IMR-90 (cell line): ENCODE measurements around the gene EPB41L5. TPM values are rescaled to one million over a fixed set of nuclear protein-coding genes. Genes with fewer than 3 reads are reported as not detected.

Experiments used
- ATAC-seq: fragments of 200-7000 bp; cut with Tn5 transposase; 2 replicates; pipeline ENCODE4 v1.9.1; 2020; ENCODE audit warnings: low read depth, mild to moderate bottlenecking, moderate library complexity
- BruUV-seq: library from RNA; stranded (reverse); fragments of 400-500 nt; replicated peaks from 2 replicates; lab custom pipeline; 2021; lab: Mats Ljungman, UMichigan
- CTCF ChIA-PET: fragments of 300-600 bp; formaldehyde crosslinking; extraction: SDS; loops from one replicate; lab custom pipeline; 2021; ENCODE audit warnings: antibody characterized with exemption; lab: Yijun Ruan, JAX
- POLR2A ChIA-PET: fragments of 300-600 bp; sonication (Branson Sonifier 250); formaldehyde crosslinking; loops from one replicate; lab custom pipeline; 2022; ENCODE audit warnings: antibody characterized with exemption; ENCODE audit not compliant: unreplicated experiment; lab: Charles Lee
- DNase-seq: peaks from one replicate; pipeline ENCODE4 v3.0.0; 2013
- H2AFZ ChIP-seq: replicated peaks from 2 replicates; pipeline ENCODE3; 2013; ENCODE audit warnings: low read length, mild to moderate bottlenecking; ENCODE audit not compliant: poor library complexity
- H2AK5ac ChIP-seq: 2 replicates; pipeline ENCODE4 v1.6.1; 2013; ENCODE audit warnings: low read depth, low read length, inconsistent platforms
- H2AK9ac ChIP-seq: replicated peaks from 2 replicates; pipeline ENCODE3; 2013; ENCODE audit warnings: mild to moderate bottlenecking, low read depth, low read length, moderate library complexity; ENCODE audit not compliant: poor library complexity
- H2BK120ac ChIP-seq: 2 replicates; pipeline ENCODE4 v1.6.1; 2013; ENCODE audit warnings: low read depth, low read length, inconsistent platforms
- H2BK15ac ChIP-seq: 3 replicates; pipeline ENCODE4 v1.6.1; 2013; ENCODE audit warnings: low read depth, low read length, inconsistent platforms
- H2BK20ac ChIP-seq: 2 replicates; pipeline ENCODE4 v1.6.1; 2013; ENCODE audit warnings: low read depth, mild to moderate bottlenecking, inconsistent platforms, low read length, moderate library complexity
- H2BK5ac ChIP-seq: 2 replicates; pipeline ENCODE4 v1.6.1; 2013; ENCODE audit warnings: mild to moderate bottlenecking, low read depth, low read length, inconsistent platforms; ENCODE audit not compliant: poor library complexity, severe bottlenecking
- H3K14ac ChIP-seq: replicated peaks from 2 replicates; pipeline ENCODE4 v1.6.1; 2013; ENCODE audit warnings: low read depth, low read length, inconsistent platforms
- H3K18ac ChIP-seq: 2 replicates; pipeline ENCODE4 v1.6.1; 2013; ENCODE audit warnings: low read depth, low read length, control low read depth
- H3K23ac ChIP-seq: 2 replicates; pipeline ENCODE4 v1.6.1; 2013; ENCODE audit warnings: low read depth, low read length, inconsistent platforms
- H3K27ac ChIP-seq: 2 replicates; pipeline ENCODE4 v1.5.1; 2013; ENCODE audit warnings: mild to moderate bottlenecking, control low read depth, low read length; ENCODE audit not compliant: insufficient read depth
- H3K27me3 ChIP-seq: 2 replicates; pipeline ENCODE4 v1.6.1; 2013; ENCODE audit warnings: low read length; ENCODE audit not compliant: control insufficient read depth, insufficient read depth
- H3K36me3 ChIP-seq: 2 replicates; pipeline ENCODE4 v1.6.1; 2013; ENCODE audit warnings: low read length, mixed read lengths; ENCODE audit not compliant: control insufficient read depth, insufficient read depth
- H3K4ac ChIP-seq: 2 replicates; pipeline ENCODE4 v1.6.1; 2013; ENCODE audit warnings: low read depth, low read length, inconsistent platforms
- H3K4me1 ChIP-seq: 2 replicates; pipeline ENCODE4 v1.6.1; 2013; ENCODE audit warnings: low read length, mixed read lengths; ENCODE audit not compliant: control insufficient read depth, insufficient read depth
- H3K4me2 ChIP-seq: 2 replicates; pipeline ENCODE4 v1.6.1; 2013; ENCODE audit warnings: low read depth, mild to moderate bottlenecking, control low read depth, low read length, moderate library complexity
- H3K4me3 ChIP-seq: 2 replicates; pipeline ENCODE4 v1.5.1; 2013; ENCODE audit warnings: low read depth, mild to moderate bottlenecking, control low read depth, low read length, moderate library complexity; ENCODE audit not compliant: insufficient read depth
- H3K56ac ChIP-seq: 2 replicates; pipeline ENCODE4 v1.6.1; 2013; ENCODE audit warnings: low read length, inconsistent platforms; ENCODE audit not compliant: insufficient read depth; ENCODE audit errors: extremely low read depth
- H3K79me1 ChIP-seq, 2 experiments: 2 replicates each; pipeline ENCODE4 v1.6.1; 2013; ENCODE audit warnings: low read length in 2 of 2, inconsistent platforms in 1 of 2, low read depth in 1 of 2
- H3K9ac ChIP-seq: 2 replicates; pipeline ENCODE4 v1.6.1; 2013; ENCODE audit warnings: low read depth, low read length, control low read depth
- H3K9me1 ChIP-seq: 2 replicates; pipeline ENCODE4 v1.6.1; 2013; ENCODE audit warnings: low read length, inconsistent platforms; ENCODE audit not compliant: insufficient read depth
- H3K9me3 ChIP-seq: 2 replicates; pipeline ENCODE4 v1.6.1; 2013; ENCODE audit warnings: low read length; ENCODE audit not compliant: control insufficient read depth, insufficient read depth
- H4K20me1 ChIP-seq: 2 replicates; pipeline ENCODE4 v1.6.1; 2013; ENCODE audit warnings: low read length, inconsistent platforms; ENCODE audit not compliant: insufficient read depth
- H4K5ac ChIP-seq: 2 replicates; pipeline ENCODE4 v1.6.1; 2013; ENCODE audit warnings: mild to moderate bottlenecking, low read depth, low read length, control low read depth
- H4K8ac ChIP-seq, 2 experiments: 2 replicates each; pipeline ENCODE4 v1.6.1; 2013; ENCODE audit warnings: low read depth in 2 of 2, low read length in 2 of 2, control low read depth in 1 of 2, inconsistent platforms in 1 of 2
- H4K91ac ChIP-seq: 2 replicates; pipeline ENCODE4 v1.6.1; 2013; ENCODE audit warnings: low read depth, low read length, inconsistent platforms; ENCODE audit not compliant: insufficient read depth
- BHLHE40 ChIP-seq: fragments of 150-350 bp; IDR thresholded peaks from 2 replicates; pipeline ENCODE4 v1.6.1; 2016; ENCODE audit warnings: mild to moderate bottlenecking, low read depth, low read length
- WGBS, 2 experiments: methylation state at CpG; one replicate each; pipeline versions ENCODE4 v1.1.5 to v1.1.7; 2013; ENCODE audit warnings: missing lambda C conversion rate in 2 of 2; ENCODE audit not compliant: insufficient read length in 1 of 2; ENCODE audit errors: extremely low coverage in 2 of 2; 5-methylcytosine and 5-hydroxymethylcytosine counted together
- dilution Hi-C: fragments of 300-500 bp; cut with HindIII; formaldehyde crosslinking; loops from one replicate; pipeline ENCODE4 v1.14.3; 2018; ENCODE audit warnings: low sequenced_read_pairs; ENCODE audit not compliant: unreplicated experiment
- in situ Hi-C: fragments of 300-500 bp; cut with MboI; formaldehyde crosslinking; loops from 3 replicates; pipeline ENCODE4 v1.14.3; 2019; ENCODE audit warnings: low sequenced_read_pairs, inconsistent platforms, mixed read lengths
- intact Hi-C: fragments of 100-400 bp; cut with micrococcal nuclease; formaldehyde crosslinking; loops from 2 replicates; pipeline ENCODE4 v1.10.0; 2022
- polyA plus RNA-seq, 3 experiments: library from polyadenylated mRNA; depleted of rRNA; stranded (reverse); fragments of >200 nt; gene quantifications; 2 replicates each; pipeline ENCODE4 v1.2.3, GENCODE V29; 2012; ENCODE audit warnings: low replicate concordance in 1 of 3
- total RNA-seq: library from RNA; depleted of rRNA; stranded (reverse); fragments of >200 nt; gene quantifications from 2 replicates; pipeline ENCODE4 v1.2.3, GENCODE V29; 2012

The EPB41L5 gene
- total and polyA plus RNA-seq, 2 of the 4 experiments (the other 2 are of a cell fraction) = 5.1 to 10.6 TPM

- Histone ChIP-seq H3K27me3 (no peaks in the 10 kb centered on the region), H3K4me3 (no peak overlapping the region), H3K4me1 (no peaks in the 10 kb centered on the region), H3K9me3 (peaks cover 2% of the 10 kb centered on the region; the same call in 1 of the 2 replicates), H2BK5ac (no peak overlapping the region), H3K4ac (no peak overlapping the region), H4K5ac (no peak overlapping the region), H3K9ac (no peak overlapping the region), H4K20me1 (no peaks in the 10 kb centered on the region), H4K91ac (no peak overlapping the region), H4K8ac (no peak overlapping the region), H2AK5ac (no peak overlapping the region), H3K23ac (no peak overlapping the region), H3K79me1 (no peaks in the 10 kb centered on the region), H3K14ac (no peak overlapping the region), H3K36me3 (no peaks in the 10 kb centered on the region), H3K4me2 (no peak overlapping the region), H3K9me1 (no peaks in the 10 kb centered on the region), H2AFZ (no peak overlapping the region), H3K56ac (no peak overlapping the region), H2BK15ac (no peak overlapping the region), H3K27ac (no peak overlapping the region), H2AK9ac (no peak overlapping the region), H2BK120ac (no peak overlapping the region), H2BK20ac (no peak overlapping the region), H3K18ac (no peak overlapping the region)
- ChIA-PET CTCF (no interaction called here), POLR2A (no interaction called here)
- ATAC-seq = no peak
- intact Hi-C loops (no loop called here), dilution Hi-C loops (no loop called here), in situ Hi-C loops (no loop called here)
- no peak for TF ChIP-seq BHLHE40
- 70% methylated on average over 2 of the region's 3 CpGs; no CpG with 5 or more reads in 1 of the 2 experiments for whole genome bisulfite sequencing, 2 experiments
- BruUV-seq = no TSS peak
- no peak for DNase-seq
Observed at GRCh38 chr2:120123090-120123489, 110.2 kb downstream of the EPB41L5 start.
